ENCODE results near the gene FGD4. TPM values are rescaled to one million over a fixed set of nuclear protein-coding genes. Genes with fewer than 3 reads are reported as not detected.

FGD4 gene
- total and polyA plus RNA-seq, 9 of the 15 experiments (the other 6 are each of a cell fraction or from before 2014, with no cell fraction given) = 0.05 to 0.51 (median 0.27) TPM

- no peak overlapping the region for H3K4me2 ChIP-seq (ENCODE audit: insufficient read depth, low read length)
- H3K4me3 ChIP-seq = no peak overlapping the region
- POLR2A ChIA-PET = interaction anchor here (1.2 kb wide), 1 partner anchor 13 kb away, joined by 3 read pairs; no protein-coding TSS in a partner anchor
- in situ Hi-C loops (cut with MboI) = no loop called here
- TF ChIP-seq TCF3 (CRISPR knock-in tag; IDR thresholded peaks at IDR 0.05) = no peak
- no peak for TF ChIP-seq TAF15 (IDR thresholded peaks at IDR 0.05; ENCODE audit: low read depth, low read length)
- TF ChIP-seq XRCC3 (IDR thresholded peaks at IDR 0.05) = no peak
- TF ChIP-seq SP2 (IDR thresholded peaks at IDR 0.05; ENCODE audit: extremely low read depth, low read depth, low read length, poor library complexity, severe bottlenecking) = no peak
- TF ChIP-seq ZNF311 (CRISPR knock-in tag; IDR thresholded peaks at IDR 0.05) = no peak
- no peak for TF ChIP-seq BRF1 (IDR thresholded peaks at IDR 0.05; ENCODE audit: borderline replicate concordance, extremely low read depth, insufficient read length)
- no peaks in the 10 kb centered on the region for H3K4me1 ChIP-seq (replicated peaks in 1 of 2; ENCODE audit: control insufficient read depth in 2 of 2, insufficient read depth in 2 of 2, low read length in 2 of 2)
- H3K27me3 ChIP-seq (ENCODE audit: control insufficient read depth in 2 of 2, insufficient read depth in 2 of 2, low read length in 2 of 2) = peaks cover 11 to 20% of the 10 kb centered on the region in 2 experiments; a peak in 2 of 5 replicates
- FAIRE-seq = no peak
- intact Hi-C loops (cut with micrococcal nuclease) = no loop called here
- no peak for DNase-seq (ENCODE audit: extremely low read depth in 1 of 4, low spot score in 3 of 4)
- CTCF ChIA-PET (ENCODE audit: low intra/inter-chr PET ratio) = no interaction called here
- H2AFZ ChIP-seq (ENCODE audit: low read depth, low read length) = no peak overlapping the region
- H3K27ac ChIP-seq (ENCODE audit: extremely low read depth, low read depth, low read length) = no peak overlapping the region
- WGBS (ENCODE audit: insufficient coverage, low coverage, missing lambda C conversion rate) = 1% methylated on average over 5 of the region's 5 CpGs
- ATAC-seq = no peak
- no peaks in the 10 kb centered on the region for H3K79me2 ChIP-seq (ENCODE audit: control insufficient read depth, insufficient read depth, low read length)
- BruUV-seq (replicated peaks) = no TSS peak
- no peak overlapping the region for H3K9ac ChIP-seq (ENCODE audit: insufficient read depth in 1 of 2, low read depth in 2 of 2, low read length in 2 of 2)
- H4K20me1 ChIP-seq (replicated peaks; ENCODE audit: control insufficient read depth, insufficient read depth, low read length) = no peaks in the 10 kb centered on the region
- H3K9me3 ChIP-seq (replicated peaks; ENCODE audit: control insufficient read depth, insufficient read depth, low read depth, low read length) = no peaks in the 10 kb centered on the region
- H3K36me3 ChIP-seq (ENCODE audit: control insufficient read depth, insufficient read depth, low read length) = no peaks in the 10 kb centered on the region
- H3K9me1 ChIP-seq (ENCODE audit: control insufficient read depth, insufficient read depth, low read length) = no peaks in the 10 kb centered on the region
Observed at GRCh38 chr12:32478858-32479725, 79.7 kb downstream of the FGD4 start.

Measured in K562 (cell line).